IMR-90 (cell line): ENCODE results near the gene TMEM74B. TPM values are rescaled to one million over a fixed set of nuclear protein-coding genes. Genes with fewer than 3 reads are reported as not detected.
A peak's percentile ranks its signal among the peaks of the same experiment; 100 is the strongest.

ENCODE experiments used
- ATAC-seq: fragments of 200-7000 bp; cut with Tn5 transposase; 2 replicates; pipeline ENCODE4 v1.9.1; 2020; ENCODE audit warnings: low read depth, mild to moderate bottlenecking, moderate library complexity
- BruUV-seq: library from RNA; stranded (reverse); fragments of 400-500 nt; replicated peaks from 2 replicates; lab custom pipeline; 2021; lab: Mats Ljungman, UMichigan
- CTCF ChIA-PET: fragments of 300-600 bp; formaldehyde crosslinking; extraction: SDS; loops from one replicate; lab custom pipeline; 2021; ENCODE audit warnings: antibody characterized with exemption; lab: Yijun Ruan, JAX
- POLR2A ChIA-PET: fragments of 300-600 bp; sonication (Branson Sonifier 250); formaldehyde crosslinking; loops from one replicate; lab custom pipeline; 2022; ENCODE audit warnings: antibody characterized with exemption; ENCODE audit not compliant: unreplicated experiment; lab: Charles Lee
- DNase-seq: peaks from one replicate; pipeline ENCODE4 v3.0.0; 2013
- H2AFZ ChIP-seq: replicated peaks from 2 replicates; pipeline ENCODE3; 2013; ENCODE audit warnings: low read length, mild to moderate bottlenecking; ENCODE audit not compliant: poor library complexity
- H2AK5ac ChIP-seq: 2 replicates; pipeline ENCODE4 v1.6.1; 2013; ENCODE audit warnings: low read depth, low read length, inconsistent platforms
- H2AK9ac ChIP-seq: replicated peaks from 2 replicates; pipeline ENCODE3; 2013; ENCODE audit warnings: mild to moderate bottlenecking, low read depth, low read length, moderate library complexity; ENCODE audit not compliant: poor library complexity
- H2BK120ac ChIP-seq: 2 replicates; pipeline ENCODE4 v1.6.1; 2013; ENCODE audit warnings: low read depth, low read length, inconsistent platforms
- H2BK15ac ChIP-seq: 3 replicates; pipeline ENCODE4 v1.6.1; 2013; ENCODE audit warnings: low read depth, low read length, inconsistent platforms
- H2BK20ac ChIP-seq: 2 replicates; pipeline ENCODE4 v1.6.1; 2013; ENCODE audit warnings: low read depth, mild to moderate bottlenecking, inconsistent platforms, low read length, moderate library complexity
- H2BK5ac ChIP-seq: 2 replicates; pipeline ENCODE4 v1.6.1; 2013; ENCODE audit warnings: mild to moderate bottlenecking, low read depth, low read length, inconsistent platforms; ENCODE audit not compliant: poor library complexity, severe bottlenecking
- H3K14ac ChIP-seq: replicated peaks from 2 replicates; pipeline ENCODE4 v1.6.1; 2013; ENCODE audit warnings: low read depth, low read length, inconsistent platforms
- H3K18ac ChIP-seq: 2 replicates; pipeline ENCODE4 v1.6.1; 2013; ENCODE audit warnings: low read depth, low read length, control low read depth
- H3K23ac ChIP-seq: 2 replicates; pipeline ENCODE4 v1.6.1; 2013; ENCODE audit warnings: low read depth, low read length, inconsistent platforms
- H3K27ac ChIP-seq: 2 replicates; pipeline ENCODE4 v1.5.1; 2013; ENCODE audit warnings: mild to moderate bottlenecking, control low read depth, low read length; ENCODE audit not compliant: insufficient read depth
- H3K27me3 ChIP-seq: 2 replicates; pipeline ENCODE4 v1.6.1; 2013; ENCODE audit warnings: low read length; ENCODE audit not compliant: control insufficient read depth, insufficient read depth
- H3K36me3 ChIP-seq: 2 replicates; pipeline ENCODE4 v1.6.1; 2013; ENCODE audit warnings: low read length, mixed read lengths; ENCODE audit not compliant: control insufficient read depth, insufficient read depth
- H3K4ac ChIP-seq: 2 replicates; pipeline ENCODE4 v1.6.1; 2013; ENCODE audit warnings: low read depth, low read length, inconsistent platforms
- H3K4me1 ChIP-seq: 2 replicates; pipeline ENCODE4 v1.6.1; 2013; ENCODE audit warnings: low read length, mixed read lengths; ENCODE audit not compliant: control insufficient read depth, insufficient read depth
- H3K4me2 ChIP-seq: 2 replicates; pipeline ENCODE4 v1.6.1; 2013; ENCODE audit warnings: low read depth, mild to moderate bottlenecking, control low read depth, low read length, moderate library complexity
- H3K4me3 ChIP-seq: 2 replicates; pipeline ENCODE4 v1.5.1; 2013; ENCODE audit warnings: low read depth, mild to moderate bottlenecking, control low read depth, low read length, moderate library complexity; ENCODE audit not compliant: insufficient read depth
- H3K56ac ChIP-seq: 2 replicates; pipeline ENCODE4 v1.6.1; 2013; ENCODE audit warnings: low read length, inconsistent platforms; ENCODE audit not compliant: insufficient read depth; ENCODE audit errors: extremely low read depth
- H3K79me1 ChIP-seq, 2 experiments: 2 replicates each; pipeline ENCODE4 v1.6.1; 2013; ENCODE audit warnings: low read length in 2 of 2, inconsistent platforms in 1 of 2, low read depth in 1 of 2
- H3K9ac ChIP-seq: 2 replicates; pipeline ENCODE4 v1.6.1; 2013; ENCODE audit warnings: low read depth, low read length, control low read depth
- H3K9me1 ChIP-seq: 2 replicates; pipeline ENCODE4 v1.6.1; 2013; ENCODE audit warnings: low read length, inconsistent platforms; ENCODE audit not compliant: insufficient read depth
- H3K9me3 ChIP-seq: 2 replicates; pipeline ENCODE4 v1.6.1; 2013; ENCODE audit warnings: low read length; ENCODE audit not compliant: control insufficient read depth, insufficient read depth
- H4K20me1 ChIP-seq: 2 replicates; pipeline ENCODE4 v1.6.1; 2013; ENCODE audit warnings: low read length, inconsistent platforms; ENCODE audit not compliant: insufficient read depth
- H4K5ac ChIP-seq: 2 replicates; pipeline ENCODE4 v1.6.1; 2013; ENCODE audit warnings: mild to moderate bottlenecking, low read depth, low read length, control low read depth
- H4K8ac ChIP-seq, 2 experiments: 2 replicates each; pipeline ENCODE4 v1.6.1; 2013; ENCODE audit warnings: low read depth in 2 of 2, low read length in 2 of 2, control low read depth in 1 of 2, inconsistent platforms in 1 of 2
- H4K91ac ChIP-seq: 2 replicates; pipeline ENCODE4 v1.6.1; 2013; ENCODE audit warnings: low read depth, low read length, inconsistent platforms; ENCODE audit not compliant: insufficient read depth
- BHLHE40 ChIP-seq: fragments of 150-350 bp; IDR thresholded peaks from 2 replicates; pipeline ENCODE4 v1.6.1; 2016; ENCODE audit warnings: mild to moderate bottlenecking, low read depth, low read length
- CEBPB ChIP-seq: IDR thresholded peaks from 2 replicates; pipeline ENCODE4 v1.6.1; 2012; ENCODE audit warnings: low read depth, low read length, improper control_type of control experiment
- CHD1 ChIP-seq: IDR thresholded peaks from 2 replicates; pipeline ENCODE4 v1.6.1; 2012; ENCODE audit warnings: low read depth, low read length, improper control_type of control experiment
- CTCF ChIP-seq: conservative IDR thresholded peaks from 2 replicates; pipeline ENCODE4 v1.5.1; 2012; ENCODE audit warnings: mild to moderate bottlenecking, low read depth, low read length, improper control_type of control experiment
- FOS ChIP-seq: fragments of 150-350 bp; IDR thresholded peaks from 2 replicates; pipeline ENCODE4 v1.6.1; 2016; ENCODE audit warnings: low read depth, low read length
- MAZ ChIP-seq: IDR thresholded peaks from 2 replicates; pipeline ENCODE4 v1.6.1; 2012; ENCODE audit warnings: low read depth, mild to moderate bottlenecking, low read length, improper control_type of control experiment, moderate library complexity, borderline replicate concordance
- MXI1 ChIP-seq: IDR thresholded peaks from 2 replicates; pipeline ENCODE4 v1.6.1; 2012; ENCODE audit warnings: low read depth, mild to moderate bottlenecking, low read length, moderate library complexity, borderline replicate concordance
- NFE2L2 ChIP-seq: fragments of 150-350 bp; IDR thresholded peaks from 2 replicates; pipeline ENCODE4 v1.6.1; 2016; ENCODE audit warnings: low read depth, mild to moderate bottlenecking, low read length
- RCOR1 ChIP-seq: IDR thresholded peaks from 2 replicates; pipeline ENCODE4 v1.6.1; 2012; ENCODE audit warnings: mild to moderate bottlenecking, low read length, improper control_type of control experiment; ENCODE audit not compliant: insufficient replicate concordance
- RFX5 ChIP-seq: IDR thresholded peaks from 2 replicates; pipeline ENCODE4 v1.8.0; 2012; ENCODE audit warnings: low read depth, mild to moderate bottlenecking, low read length, moderate library complexity
- SMC3 ChIP-seq: fragments of 150-350 bp; IDR thresholded peaks from 2 replicates; pipeline ENCODE4 v1.6.1; 2016; ENCODE audit warnings: low read depth, mild to moderate bottlenecking, antibody characterized with exemption, low read length, moderate library complexity
- WGBS, 2 experiments: methylation state at CpG; one replicate each; pipeline versions ENCODE4 v1.1.5 to v1.1.7; 2013; ENCODE audit warnings: missing lambda C conversion rate in 2 of 2; ENCODE audit not compliant: insufficient read length in 1 of 2; ENCODE audit errors: extremely low coverage in 2 of 2; 5-methylcytosine and 5-hydroxymethylcytosine counted together
- dilution Hi-C: fragments of 300-500 bp; cut with HindIII; formaldehyde crosslinking; loops from one replicate; pipeline ENCODE4 v1.14.3; 2018; ENCODE audit warnings: low sequenced_read_pairs; ENCODE audit not compliant: unreplicated experiment
- in situ Hi-C: fragments of 300-500 bp; cut with MboI; formaldehyde crosslinking; loops from 3 replicates; pipeline ENCODE4 v1.14.3; 2019; ENCODE audit warnings: low sequenced_read_pairs, inconsistent platforms, mixed read lengths
- intact Hi-C: fragments of 100-400 bp; cut with micrococcal nuclease; formaldehyde crosslinking; loops from 2 replicates; pipeline ENCODE4 v1.10.0; 2022
- polyA plus RNA-seq, 3 experiments: library from polyadenylated mRNA; depleted of rRNA; stranded (reverse); fragments of >200 nt; gene quantifications; 2 replicates each; pipeline ENCODE4 v1.2.3, GENCODE V29; 2012; ENCODE audit warnings: low replicate concordance in 1 of 3
- total RNA-seq: library from RNA; depleted of rRNA; stranded (reverse); fragments of >200 nt; gene quantifications from 2 replicates; pipeline ENCODE4 v1.2.3, GENCODE V29; 2012
- TF ChIP-seq, protein P1 (sequence below): fragments of 150-350 bp; IDR thresholded peaks from 2 replicates; pipeline ENCODE4 v1.6.1; 2017; ENCODE audit warnings: mild to moderate bottlenecking, antibody characterized with exemption, low read length, low read depth

TMEM74B gene
- total and polyA plus RNA-seq, 2 of the 4 experiments (the other 2 are of a cell fraction) = 0.03 TPM; not detected in 1

GRCh38 chr20:1186367-1186991, 1.7 kb upstream of the TMEM74B start:
- in situ Hi-C loops = no loop called here
- dilution Hi-C loops = no loop called here
- Histone ChIP-seq H3K9me3 (no peaks in the 10 kb centered on the region), H3K14ac (no peak overlapping the region), H3K23ac (no peak overlapping the region), H3K27ac (no peak overlapping the region), H4K8ac (no peak overlapping the region), H3K56ac (no peak overlapping the region), H3K79me1 (no peaks in the 10 kb centered on the region), H3K4me2 (no peak overlapping the region), H2AK5ac (no peak overlapping the region), H3K36me3 (no peaks in the 10 kb centered on the region), H3K4me1 (no peaks in the 10 kb centered on the region), H2BK5ac (no peak overlapping the region), H4K5ac (no peak overlapping the region), H3K4ac (no peak overlapping the region), H2BK20ac (no peak overlapping the region), H3K18ac (no peak overlapping the region), H4K91ac (no peak overlapping the region), H3K9ac (no peak overlapping the region), H4K20me1 (no peaks in the 10 kb centered on the region; the same call in 1 of the 2 replicates), H3K4me3 (no peak overlapping the region), H2BK15ac (no peak overlapping the region), H2AFZ (peak overlapping the region; percentile 10), H3K9me1 (peaks cover 3% of the 10 kb centered on the region; the same call in 1 of the 2 replicates), H2AK9ac (no peak overlapping the region), H3K27me3 (peaks cover 56% of the 10 kb centered on the region), H2BK120ac (no peak overlapping the region)
- intact Hi-C loops = no loop called here
- TF ChIP-seq MAZ (no peak), RCOR1 (no peak), MXI1 (no peak), NFE2L2 (no peak), RFX5 (no peak), FOS (no peak), SMC3 (no peak), CEBPB (no peak), CHD1 (no peak), BHLHE40 (no peak), CTCF (no peak)
- TF ChIP-seq, protein P1, sequence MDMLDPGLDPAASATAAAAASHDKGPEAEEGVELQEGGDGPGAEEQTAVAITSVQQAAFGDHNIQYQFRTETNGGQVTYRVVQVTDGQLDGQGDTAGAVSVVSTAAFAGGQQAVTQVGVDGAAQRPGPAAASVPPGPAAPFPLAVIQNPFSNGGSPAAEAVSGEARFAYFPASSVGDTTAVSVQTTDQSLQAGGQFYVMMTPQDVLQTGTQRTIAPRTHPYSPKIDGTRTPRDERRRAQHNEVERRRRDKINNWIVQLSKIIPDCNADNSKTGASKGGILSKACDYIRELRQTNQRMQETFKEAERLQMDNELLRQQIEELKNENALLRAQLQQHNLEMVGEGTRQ = no peak
- WGBS, 2 experiments = no CpG with 5 or more reads among the region's 13 CpGs
- ChIA-PET CTCF (no interaction called here), POLR2A (no interaction called here)
- DNase-seq = no peak
- ATAC-seq = no peak
- BruUV-seq = no TSS peak
